HK-2 (cell line): ENCODE measurements around the gene CMTM8.

ENCODE experiments used
- DNase-seq: peaks from one replicate; pipeline ENCODE4 v3.0.0-alpha.2; 2018; ENCODE audit not compliant: unreplicated experiment

CMTM8 gene

DNA sequence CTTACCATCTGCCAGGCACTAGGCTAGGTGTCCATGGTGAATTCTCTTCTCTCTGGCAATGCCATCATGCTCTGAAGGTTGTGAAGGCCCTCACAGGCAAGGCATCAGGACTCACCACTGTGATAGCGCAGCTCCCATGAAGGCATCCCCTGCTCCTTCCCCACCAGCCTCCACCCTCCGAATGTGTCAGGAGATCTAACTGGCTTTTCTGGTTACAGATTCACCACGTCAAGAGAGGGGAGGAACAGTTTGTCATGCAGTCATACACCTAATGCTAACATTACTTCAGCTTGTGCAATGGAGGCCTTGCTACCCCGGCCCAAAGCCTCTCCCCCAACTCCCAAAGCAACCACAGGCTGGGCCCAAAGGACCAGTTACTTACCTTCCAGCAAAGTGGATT is 8.9 kb upstream of the CMTM8 start:
- DNase-seq, result no peak

DNA sequence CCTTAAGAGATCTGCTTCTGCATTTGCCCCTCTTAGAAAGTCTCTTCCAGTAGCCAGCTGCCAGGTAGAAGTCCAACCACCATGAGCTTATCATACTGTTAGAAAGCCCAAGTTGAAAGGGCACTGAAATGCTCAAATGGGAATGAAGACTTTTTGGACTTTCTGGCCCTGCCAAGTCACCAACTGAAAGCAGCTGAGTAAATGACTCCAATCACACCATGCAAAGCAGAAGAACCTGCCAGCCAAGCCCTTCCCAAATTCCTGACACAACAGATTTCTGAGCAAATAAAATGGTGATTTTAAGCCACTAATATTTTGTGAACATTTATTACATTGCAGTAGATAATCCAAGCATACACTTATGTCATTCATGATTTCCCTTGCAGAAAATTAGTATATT is 2.1 kb upstream of the CMTM8 start:
- no peak for DNase-seq

DNA sequence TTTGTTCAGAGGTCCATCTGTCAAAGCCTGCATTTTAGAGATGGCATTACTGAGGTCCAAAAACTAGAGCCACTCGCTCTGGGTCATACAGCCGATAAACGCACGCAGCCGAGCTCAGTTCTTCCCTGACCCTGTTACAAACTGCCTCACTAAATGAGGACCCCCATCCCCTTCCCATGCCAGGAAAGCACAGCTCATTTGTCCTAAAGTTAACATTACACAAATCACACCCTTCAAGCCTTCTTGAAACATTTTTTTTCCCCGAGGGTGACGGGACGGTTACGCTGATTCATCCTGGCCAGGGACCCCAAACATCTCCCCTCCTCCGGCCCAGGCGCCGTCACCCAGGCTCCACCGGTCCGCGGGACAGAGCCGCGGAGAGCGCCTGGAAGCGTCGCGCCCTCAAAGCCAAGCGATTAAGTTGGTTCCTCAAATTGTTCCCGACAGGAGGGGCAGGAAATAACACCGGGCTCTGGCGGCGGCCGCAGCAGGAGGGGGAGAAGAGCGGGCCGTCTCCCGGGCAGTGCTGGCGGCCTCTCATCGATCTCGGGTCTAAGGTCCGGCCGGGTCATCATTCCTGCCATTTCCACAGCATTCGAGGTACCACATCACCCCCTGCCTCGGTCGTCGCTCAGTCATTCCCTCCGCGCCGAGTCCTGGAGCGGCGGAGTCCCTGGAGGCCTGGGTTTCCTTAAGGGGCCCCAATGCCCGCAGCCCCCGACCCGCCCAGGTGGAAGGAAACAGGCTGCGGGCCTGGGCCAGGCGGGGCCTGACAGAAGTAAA is 619 bp upstream of the CMTM8 start:
- no peak for DNase-seq

DNA sequence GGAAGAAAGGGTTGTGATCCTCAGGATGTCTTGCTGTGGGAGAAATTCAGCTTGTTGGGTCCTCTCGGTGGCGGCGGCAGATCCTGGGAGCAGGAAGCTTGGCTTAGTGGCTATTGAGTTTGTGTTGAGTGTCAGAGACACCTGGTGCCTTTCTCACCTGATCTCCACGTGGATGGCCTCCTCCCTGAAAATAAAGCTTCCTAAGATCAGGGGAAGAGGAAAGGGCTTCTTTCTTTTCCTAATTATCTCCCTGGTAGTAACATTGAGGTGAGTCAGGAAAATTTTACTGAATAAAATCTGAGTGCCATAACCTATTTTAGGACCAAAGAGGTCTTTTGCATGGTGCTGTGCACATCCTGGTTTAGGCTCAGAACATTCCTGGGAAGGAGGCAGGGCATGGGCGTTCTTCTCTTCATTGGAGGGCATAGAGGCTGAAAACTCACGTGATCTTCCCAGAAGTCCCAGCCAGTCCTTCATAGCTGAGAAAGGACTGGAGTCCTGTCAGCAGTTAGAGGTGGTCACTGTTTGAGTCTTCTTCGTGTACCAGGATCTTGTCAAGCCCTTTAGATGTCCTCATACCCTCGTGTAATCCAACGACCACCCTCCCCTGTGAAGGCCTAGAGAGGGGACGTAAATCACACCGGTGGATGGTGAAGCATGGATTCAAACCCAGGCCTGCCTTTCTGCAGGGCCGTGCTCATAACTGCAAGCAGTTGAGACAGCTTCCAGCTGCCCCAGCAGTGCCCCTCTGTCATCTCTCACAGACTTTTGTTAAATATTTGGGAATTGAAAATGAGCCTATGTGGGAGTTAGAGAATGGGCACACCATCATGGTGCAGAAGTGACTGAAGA is 1.1 kb downstream of the CMTM8 start:
- DNase-seq, result no peak

DNA sequence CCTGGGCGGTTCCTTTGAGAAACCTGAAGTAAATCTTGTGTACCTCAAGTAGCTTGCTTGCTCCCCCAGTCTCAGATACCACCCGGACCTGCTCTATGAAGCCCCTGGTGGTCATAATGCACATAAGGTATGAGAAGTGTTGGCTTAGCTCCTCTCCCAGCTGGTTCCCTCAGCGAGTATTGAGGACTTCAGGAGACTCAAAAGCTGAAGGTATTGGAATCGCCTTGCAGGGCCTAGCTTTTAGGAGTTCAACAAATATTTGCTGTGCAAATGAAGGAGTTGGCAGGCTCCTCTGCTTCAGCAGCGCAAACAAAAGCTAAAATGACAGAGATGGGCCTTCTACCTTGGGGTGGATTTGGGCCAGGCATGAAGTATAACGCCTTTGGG is 1.7 kb downstream of the CMTM8 start:
- DNase-seq, result no peak

DNA sequence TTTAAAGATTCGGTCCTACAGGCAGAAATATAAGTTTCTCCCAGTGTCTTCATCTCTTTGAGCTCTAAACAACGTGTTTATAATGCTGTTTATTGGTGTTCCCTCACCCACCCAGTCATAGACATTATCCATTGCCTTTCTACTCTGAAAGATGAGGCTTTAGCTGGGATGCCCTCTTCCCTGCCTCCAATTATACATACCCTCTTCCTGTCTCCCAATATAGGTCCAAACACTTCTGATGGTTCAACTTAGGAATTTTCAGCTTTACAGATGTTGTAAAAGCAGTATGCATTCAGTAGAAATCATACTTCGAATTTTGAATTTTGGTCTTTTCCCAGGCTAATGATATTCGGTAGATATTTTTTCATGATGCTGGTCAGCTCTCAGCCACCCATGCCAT is 2.6 kb downstream of the CMTM8 start:
- no peak for DNase-seq

DNA sequence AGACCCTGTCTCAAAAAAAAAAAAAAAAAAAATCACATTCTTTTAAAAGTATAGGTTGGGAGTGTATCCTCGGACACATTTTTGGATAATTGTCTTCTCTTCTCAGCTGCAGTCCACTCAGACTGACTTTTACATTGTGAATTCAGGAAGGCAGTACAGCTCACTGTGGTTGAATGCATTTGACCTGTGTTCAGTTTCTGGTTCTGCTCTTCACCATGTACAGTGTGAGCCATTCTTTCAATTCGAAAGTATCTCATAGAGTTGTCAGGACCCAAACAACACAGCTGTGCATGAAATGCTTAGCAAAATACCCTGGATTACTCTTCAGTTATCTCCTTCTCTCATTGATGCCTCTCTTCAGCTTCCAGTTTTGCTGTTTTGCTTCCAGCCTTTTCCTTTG is 5.0 kb downstream of the CMTM8 start:
- DNase-seq, result no peak

DNA sequence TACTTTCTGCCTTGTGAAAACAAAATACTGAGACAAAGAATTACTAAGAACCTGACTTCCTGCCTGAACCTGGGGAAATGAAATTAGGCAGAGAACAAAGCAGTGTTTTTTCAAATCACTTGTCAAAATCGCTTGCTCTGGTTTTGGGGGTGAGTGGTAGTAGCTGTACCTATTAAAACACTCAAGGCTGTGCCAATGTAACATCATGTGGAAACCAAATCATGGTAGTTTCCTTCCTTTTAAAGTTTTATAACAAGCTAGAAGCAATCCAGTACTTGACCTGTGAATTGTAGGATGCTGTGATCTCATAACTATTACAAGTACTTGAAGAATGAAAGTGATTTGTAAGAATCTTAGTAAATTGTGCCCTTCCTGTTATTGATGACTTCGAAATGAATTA is 6.7 kb downstream of the CMTM8 start:
- DNase-seq, result no peak

DNA sequence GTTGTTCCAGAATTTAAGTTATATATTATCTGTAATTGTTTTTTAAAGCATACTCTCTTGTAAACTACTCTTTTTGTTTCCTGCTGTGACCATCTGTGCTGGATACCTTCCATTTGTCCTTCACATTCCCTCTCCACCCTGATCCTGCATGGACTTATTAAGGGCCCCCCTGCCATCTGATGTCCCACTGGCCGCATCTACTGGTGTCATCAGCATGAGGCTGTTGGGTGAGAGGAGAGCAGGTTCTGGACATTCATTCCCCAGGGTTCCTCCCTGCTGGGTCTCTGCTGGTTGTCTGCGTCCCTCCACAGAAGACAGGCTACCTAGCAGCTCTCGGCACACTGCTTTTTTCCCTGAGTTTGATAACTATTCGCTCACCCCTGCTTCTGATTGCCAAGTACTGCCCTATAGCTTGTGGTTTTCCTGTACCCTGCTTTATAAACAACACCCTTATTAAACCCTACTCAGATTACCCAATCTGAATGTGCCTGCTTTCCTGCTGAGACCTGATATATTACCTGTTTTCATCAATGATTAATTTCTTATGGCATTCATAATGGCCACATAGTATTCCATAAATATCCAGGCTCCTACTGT is 7.7 kb downstream of the CMTM8 start:
- no peak for DNase-seq

DNA sequence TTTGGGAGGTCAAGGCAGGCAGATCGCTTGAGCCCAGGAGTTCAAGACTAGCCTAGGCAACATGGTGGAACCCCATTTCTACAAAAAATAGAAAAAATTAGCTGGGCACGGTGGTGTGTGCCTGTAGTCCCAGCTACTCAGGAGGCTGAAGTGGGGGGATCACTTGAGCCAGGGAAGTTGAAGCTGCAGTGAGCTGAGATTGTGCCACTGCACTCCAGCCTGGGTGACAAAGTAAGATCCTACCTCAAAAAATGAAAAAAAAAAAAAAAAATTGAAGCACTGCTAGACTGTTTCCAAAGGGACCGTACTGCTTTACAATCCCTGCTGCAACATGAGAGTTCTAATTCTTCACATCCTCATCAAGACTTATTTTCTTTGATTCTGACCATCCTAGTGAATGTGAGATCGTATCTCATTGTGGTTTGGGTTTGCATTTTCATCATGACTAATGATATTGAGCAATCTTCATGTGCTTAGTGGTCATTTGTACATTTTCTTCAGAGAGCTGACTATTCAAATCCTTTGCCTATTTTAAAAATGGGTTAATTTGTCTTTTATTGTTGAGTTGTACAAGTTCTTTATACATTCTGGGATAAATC is 10.8 kb downstream of the CMTM8 start:
- DNase-seq, result no peak

DNA sequence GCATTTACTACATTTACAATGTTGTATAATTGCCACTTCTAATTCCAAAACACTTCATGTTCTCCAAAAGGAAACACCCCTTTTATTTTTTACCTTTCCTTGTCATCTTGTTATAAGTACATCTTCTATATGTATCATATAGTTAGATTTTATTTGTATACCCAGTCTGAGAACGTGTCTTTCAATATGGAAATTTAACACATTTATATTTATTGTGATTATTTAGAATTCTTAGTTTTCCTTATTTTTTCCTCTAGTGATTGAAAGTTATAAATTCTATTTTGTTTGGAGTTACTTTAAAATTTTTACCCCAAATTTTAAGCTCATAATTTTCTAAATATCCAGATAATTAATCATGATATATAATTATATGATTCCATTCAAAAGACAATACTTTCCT is 15.8 kb downstream of the CMTM8 start:
- no peak for DNase-seq

DNA sequence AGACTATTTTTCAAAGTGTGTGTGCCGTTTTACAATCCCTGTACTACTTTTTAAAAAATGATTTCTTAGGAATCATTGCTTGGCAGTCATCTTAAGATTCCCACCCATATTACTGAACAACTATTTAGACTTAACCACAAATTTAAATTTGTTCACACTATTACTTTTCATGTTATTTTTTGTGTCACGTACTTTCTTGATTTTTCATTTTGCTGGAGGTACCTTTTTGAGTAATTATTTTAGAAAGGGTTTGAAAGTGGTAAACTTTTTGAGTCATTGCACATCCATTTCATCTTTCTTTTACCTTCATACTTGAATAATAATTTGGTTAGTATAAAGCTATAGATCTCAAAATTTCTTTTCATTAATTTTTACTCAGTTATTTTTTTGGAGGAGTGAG is 16.9 kb downstream of the CMTM8 start:
- DNase-seq, result no peak

DNA sequence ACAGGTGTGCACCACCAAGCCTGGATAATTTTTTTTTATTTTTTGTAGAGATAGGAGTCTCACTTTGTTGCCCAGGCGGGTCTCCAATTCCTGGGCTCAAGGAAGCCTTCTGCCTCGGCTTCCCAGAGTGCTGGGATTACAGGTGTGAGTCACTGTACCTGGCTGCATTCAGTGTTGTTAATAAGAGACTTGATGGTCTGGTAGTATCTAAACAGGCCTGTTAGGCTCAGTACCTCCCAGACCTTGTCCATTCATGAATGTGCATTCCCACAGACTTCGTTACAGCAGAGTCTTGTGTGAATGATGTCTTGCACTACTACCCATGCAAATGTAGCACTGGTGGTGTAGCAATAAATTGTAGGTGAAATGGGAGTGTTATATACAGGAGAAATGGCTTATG is 17.7 kb downstream of the CMTM8 start:
- no peak for DNase-seq

DNA sequence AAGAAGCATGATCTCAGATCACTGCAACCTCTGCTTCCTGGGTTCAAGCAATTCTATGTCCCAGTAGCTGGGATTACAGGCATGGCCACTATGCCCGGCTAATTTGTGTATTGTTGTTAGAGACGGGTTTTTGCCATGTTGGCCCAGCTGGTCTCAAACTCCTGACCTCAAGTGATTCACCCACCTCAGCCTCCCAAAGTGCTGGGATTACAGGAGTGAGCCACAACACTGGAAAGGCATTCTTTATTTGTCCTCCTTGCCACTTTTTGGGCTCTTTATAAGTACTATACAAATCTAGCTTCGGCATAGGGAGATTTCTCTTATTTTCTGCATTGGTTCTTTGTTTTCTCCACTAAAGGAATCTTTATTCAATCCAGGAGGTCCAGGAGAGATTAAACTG is 18.6 kb downstream of the CMTM8 start:
- DNase-seq, result no peak

DNA sequence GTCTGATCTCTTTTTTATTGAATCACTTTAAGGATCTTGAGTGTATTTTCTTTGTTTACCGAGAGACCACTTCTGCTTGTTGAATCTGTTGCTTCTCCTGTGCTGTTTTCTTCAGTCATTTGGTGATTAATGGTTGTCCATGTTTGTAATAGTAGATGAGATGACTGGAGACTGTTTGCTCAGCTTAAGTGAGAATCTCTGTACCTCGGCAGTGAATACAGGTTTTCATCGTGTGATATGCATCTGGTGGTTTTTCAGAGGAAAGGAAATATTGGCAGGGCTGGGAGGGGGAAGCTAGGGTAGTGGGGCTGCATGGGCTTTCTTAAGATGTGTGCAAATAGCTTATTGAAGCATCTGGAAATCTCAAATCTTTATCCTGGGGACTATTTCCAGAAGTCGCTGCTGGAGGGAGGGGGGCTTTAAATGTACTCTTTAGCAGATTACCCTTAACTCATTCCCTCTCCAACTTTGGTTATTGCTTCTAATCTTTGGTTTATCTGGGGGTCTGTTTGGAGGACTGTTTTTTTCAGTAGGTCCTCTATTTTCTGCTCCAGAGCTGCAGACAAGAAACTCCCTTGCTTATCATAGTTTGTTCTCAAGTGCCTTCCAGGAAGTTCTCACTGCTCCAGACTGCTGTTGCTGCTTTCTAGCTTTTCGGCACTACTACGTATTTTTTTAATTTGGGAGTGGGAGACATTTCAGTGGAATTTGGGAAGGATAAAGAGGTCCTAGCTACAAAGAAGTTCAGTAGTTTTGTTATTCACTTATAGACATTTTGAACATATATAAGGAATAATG is 19.4 kb downstream of the CMTM8 start:
- no peak for DNase-seq

DNA sequence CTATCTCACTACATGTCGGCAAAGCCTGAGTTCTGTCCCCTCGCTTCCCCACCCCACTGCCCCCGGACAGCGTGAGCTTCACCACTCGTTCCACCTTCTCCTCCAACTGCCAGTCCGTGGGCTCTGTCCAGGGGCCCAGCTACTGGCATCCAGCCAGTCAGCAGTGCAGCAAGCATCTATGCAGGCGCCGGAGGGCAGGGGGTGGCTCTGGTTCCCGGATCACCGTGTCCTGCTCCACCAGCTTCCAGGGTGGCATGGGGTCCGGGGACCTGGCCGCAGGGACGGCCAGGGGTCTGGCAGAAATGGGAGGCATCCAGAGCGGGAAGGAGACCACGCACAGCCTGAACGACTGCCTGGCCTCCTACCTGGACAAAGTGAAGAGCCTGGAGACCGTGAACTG is 20.4 kb downstream of the CMTM8 start:
- DNase-seq, result no peak

DNA sequence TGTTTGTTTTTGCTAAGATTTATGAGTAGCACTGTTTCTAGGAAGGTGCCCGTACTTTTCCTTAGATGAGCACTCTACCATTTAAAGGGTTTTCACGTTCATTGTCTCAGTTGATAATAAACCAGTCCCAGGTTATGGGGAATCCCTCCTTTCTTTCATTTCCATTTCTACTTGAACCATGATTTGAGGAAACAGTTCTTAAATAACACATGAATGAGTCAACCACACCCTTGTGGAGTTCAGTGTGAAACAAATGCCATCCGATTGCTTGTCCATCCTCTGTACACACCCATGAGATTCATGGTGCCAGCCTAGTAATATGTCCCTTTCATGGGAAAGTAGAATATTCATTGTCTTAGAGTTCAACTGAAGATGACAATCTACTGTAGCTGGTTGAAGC is 23.1 kb downstream of the CMTM8 start:
- no peak for DNase-seq

DNA sequence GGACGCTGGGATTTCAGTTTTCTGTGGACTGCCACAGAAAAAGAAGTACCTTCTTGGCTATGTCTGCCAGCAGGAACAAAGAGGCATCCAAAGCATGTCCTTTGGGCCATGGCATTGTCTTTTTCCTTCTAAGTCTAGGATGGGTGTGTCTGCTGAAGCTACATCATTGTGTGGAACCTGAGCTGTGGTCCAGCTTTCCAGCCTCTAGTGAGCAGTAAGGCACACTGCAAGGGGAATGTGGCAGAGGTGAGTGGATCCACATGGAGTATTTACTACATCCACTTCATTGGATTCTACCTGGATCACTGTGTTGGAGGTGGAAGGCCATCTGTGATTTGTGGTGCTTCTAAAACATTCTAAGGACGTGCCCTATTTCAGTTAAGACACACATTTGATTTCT is 23.7 kb downstream of the CMTM8 start:
- DNase-seq, result no peak

DNA sequence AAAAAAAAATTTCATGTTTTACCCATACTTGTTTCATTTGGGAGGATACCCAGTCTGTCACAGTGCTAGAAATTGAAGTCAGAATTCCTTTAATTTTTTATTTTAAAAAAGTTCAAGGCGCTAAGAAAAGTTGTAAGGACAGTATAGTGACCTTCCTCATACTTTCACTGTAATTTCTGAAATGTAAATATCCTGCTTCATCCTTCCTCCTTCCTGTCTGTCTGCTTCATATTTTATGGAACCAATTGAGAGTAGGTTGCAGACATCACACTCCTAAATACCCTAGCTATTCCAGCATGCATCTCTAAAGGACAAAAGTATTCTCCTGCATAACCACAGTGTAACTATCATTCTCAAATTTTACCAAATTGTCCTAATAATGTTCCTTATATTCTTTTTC is 35.8 kb downstream of the CMTM8 start:
- no peak for DNase-seq

DNA sequence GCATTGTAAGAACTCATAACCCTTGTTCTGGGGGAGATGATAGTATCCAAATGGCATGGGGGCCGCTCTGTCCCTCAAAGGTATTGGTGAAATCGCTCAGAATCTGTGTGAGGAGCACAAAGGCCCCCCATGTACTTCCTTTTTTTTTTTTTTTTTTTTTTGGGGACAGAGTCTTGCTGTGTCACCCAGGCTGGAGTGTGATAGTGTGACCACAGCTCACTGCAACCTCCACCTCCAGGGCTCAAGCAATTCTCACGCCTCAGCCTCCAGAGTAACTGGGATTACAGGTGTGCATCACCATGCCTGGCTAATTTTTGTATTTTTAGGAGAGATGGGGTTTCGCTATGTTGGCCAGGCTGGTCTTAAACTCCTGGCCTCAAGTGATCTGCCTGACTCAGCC is 37.0 kb downstream of the CMTM8 start:
- no peak for DNase-seq

DNA sequence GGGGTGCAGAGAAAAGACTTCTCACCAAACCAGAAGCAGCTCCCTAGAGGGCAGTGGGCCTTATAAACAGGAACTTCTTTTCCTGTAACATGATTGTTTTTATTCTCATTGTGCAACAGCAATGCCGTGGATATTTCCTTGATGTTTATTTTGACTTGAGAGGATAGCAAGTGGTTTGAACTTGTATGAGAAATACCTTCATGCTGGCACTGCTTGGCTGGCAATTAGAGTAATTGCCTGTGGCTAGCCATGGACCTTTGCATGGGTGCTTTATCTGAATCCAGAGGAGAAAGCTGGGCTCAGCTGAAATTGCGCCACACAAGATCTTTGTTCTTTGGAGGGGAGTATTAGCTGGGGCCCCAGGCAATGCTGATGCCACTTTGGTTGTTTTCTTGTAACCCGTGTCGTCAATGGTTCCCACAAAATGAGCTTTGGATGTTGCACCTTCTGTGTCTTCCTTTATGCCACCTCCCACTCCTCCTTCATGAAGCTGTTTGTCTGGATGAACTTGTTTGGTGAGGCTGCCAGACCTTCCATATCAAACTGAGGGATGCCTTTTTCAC is 37.9 kb downstream of the CMTM8 start:
- no peak for DNase-seq
